ENCODE measurements around the gene CHRNA1.

GRCh38 chr2:174787487-174788205 is 23.4 kb upstream of the CHRNA1 start:
- no peak for TF ChIP-seq POLR2A (IDR thresholded peaks at IDR 0.05)
- no peak for TF ChIP-seq CTCF (IDR thresholded peaks at IDR 0.05)
- no peak for TF ChIP-seq POLR2AphosphoS5 (IDR thresholded peaks at IDR 0.05)
